Heart right ventricle (tissue), 16 donors: Measurements from ENCODE around the gene NDUFA8. TPM values are rescaled to one million over a fixed set of nuclear protein-coding genes. Genes with fewer than 3 reads are reported as not detected.

Experiments
- ATAC-seq, 8 donors: fragments of 200-7000 bp; cut with Tn5 transposase; one replicate each; pipeline ENCODE4 v1.9.1; 2020; ENCODE audit warnings: mild to moderate bottlenecking in 8 of 8, moderate library complexity in 8 of 8, moderate number of reproducible peaks in 1 of 8
- DNase-seq, 2 donors: peaks; one replicate each; pipeline ENCODE4 v3.0.0-alpha.2; 2020
- H3K27ac ChIP-seq, 10 donors: fragments of 200-600 bp; sonication (generic) in 2 of 10; one replicate each; pipeline versions ENCODE4 v1.5.0 to v1.8.0; 2020 to 2022; ENCODE audit warnings: mild to moderate bottlenecking in 3 of 10
- H3K27me3 ChIP-seq, 7 donors: fragments of 200-600 bp; one replicate each; pipeline ENCODE4 v1.8.0; 2021 to 2022; ENCODE audit warnings: mild to moderate bottlenecking in 2 of 7
- H3K36me3 ChIP-seq, 9 donors: fragments of 200-600 bp; sonication (generic) in 1 of 9; one replicate each; pipeline versions ENCODE4 v1.5.0 to v1.8.0; 2020 to 2022; ENCODE audit warnings: mild to moderate bottlenecking in 2 of 9
- H3K4me1 ChIP-seq, 9 donors: fragments of 200-600 bp; sonication (generic) in 1 of 9; one replicate each; pipeline versions ENCODE4 v1.5.0 to v1.8.0; 2020 to 2022; ENCODE audit warnings: mild to moderate bottlenecking in 4 of 9
- H3K4me3 ChIP-seq, 10 donors: fragments of 200-600 bp; sonication (generic) in 2 of 10; one replicate each; pipeline versions ENCODE4 v1.5.0 to v1.8.0; 2020 to 2022; ENCODE audit warnings: mild to moderate bottlenecking in 7 of 10, moderate library complexity in 2 of 10
- H3K9me3 ChIP-seq, 11 donors: fragments of 200-600 bp in 10 of 11; sonication (generic) in 2 of 11; one replicate each; pipeline versions ENCODE4 v1.5.0 to v1.8.0; 2013 to 2022; ENCODE audit warnings: mild to moderate bottlenecking in 2 of 11, control low read depth in 1 of 11, moderate library complexity in 1 of 11
- CTCF ChIP-seq, 9 donors: fragments of 200-600 bp; sonication (generic) in 2 of 9; IDR thresholded peaks; one replicate each; pipeline versions ENCODE4 v1.5.0 to v1.8.0; 2021 to 2022; ENCODE audit warnings: antibody characterized with exemption in 9 of 9, mild to moderate bottlenecking in 5 of 9, moderate library complexity in 1 of 9
- WGBS, 2 donors: extraction: QIAGEN DNeasy Blood & Tissue Kit; methylation state at CpG; one replicate each; pipeline ENCODE4 v1.1.7; 2013; ENCODE audit warnings: inconsistent platforms in 1 of 2; 5-methylcytosine and 5-hydroxymethylcytosine counted together
- intact Hi-C, 10 donors: fragments of 100-400 bp; cut with DNase I; formaldehyde crosslinking; loops; one replicate each; pipeline versions ENCODE4 v1.11.1 to v1.14.2; 2022
- polyA plus RNA-seq, 2 donors: library from polyadenylated mRNA; stranded (reverse); fragments of 200-250 nt; gene quantifications; one replicate each; pipeline ENCODE4 v1.2.3, GENCODE V29; 2013
- total RNA-seq, 10 donors: library from RNA; stranded (reverse); fragmentation: NEBNext Ultra II Directional in 3 of 10; extraction: Animal tissue kit (Norgen Biotek cat#: 25700) in 3 of 10; gene quantifications; one replicate each; pipeline versions ENCODE4 v1.2.1 to v1.2.4, GENCODE V29; 2021 to 2023
- donor health status: Arrhythmogenic right ventricular cardiomyopathy.
- donor health status: ischemic (EF 13 %, LVEDD 7.1; RV severe dilation, severe dysfunction).
- donor health status: healthy with polysubstance abuse.
- donor health status: DM: no; HTN: yes; CAD: no.
- donor health status: DM: no; HTN: no; CAD: no.
- donor health status: ischemic (EF 25% LVEDD 6.9; RV normal size, moderate dysfunction).
- donor health status: ischemic (EF 25% LVEDD 5.7; RV mildly dilated, moderate dysfunction).
- donor health status: healthy.
- donor health status: DM: yes; HTN: yes; CAD: no.
- donor health status: Ischemic cardiomyopathy.
- donor health status: ischemic (EF 35%, LVEDD 5.7; RV mildly dilated, moderate dysfunction).
- donor health status: nonischemic (EF 11% LVEDD 7.7; RV severe dilation, severe dysfunction).
- donor health status: DM: yes; HTN: yes; CAD: no.
- donor health status: PGD.
- donor health status: ischemic (EF 29% LVEDD 5.4; RV normal size, mild dysfunction).
- donor health status: nonischemic (EF 23%, LVEDD 6.1; RV moderate dilation, normal function).

The NDUFA8 gene
- total and polyA plus RNA-seq, 12 donors, result 222 to 739 (median 313) TPM

- Histone ChIP-seq H3K27ac (peak overlapping the region in 9 of 10 donors; percentile 5 to 73 (median 51)), H3K4me1 (peaks cover 21 to 77% (median 38%) of the 10 kb centered on the region in 9 donors), H3K9me3 (no peaks in the 10 kb centered on the region), H3K4me3 (no peak overlapping the region), H3K36me3 (no peaks in the 10 kb centered on the region), H3K27me3 (peaks cover 0 to 39% (median 3%) of the 10 kb centered on the region in 7 donors)
- intact Hi-C loops, result loop anchor here in 9 of 10 donors (1.0 to 10.0 kb wide), 7 partner anchors 15 to 687 kb away; partner anchors contain the start of genes MRRF (in 3 of the 9) and RBM18 (in 3 of the 9)
- WGBS, 2 donors, result 62 to 69% methylated on average over 24 of the region's 24 CpGs
- ATAC-seq (peak; percentile 30 to 77 (median 60)), DNase-seq (peak; percentile 49 to 69)
- no peak for TF ChIP-seq CTCF (IDR thresholded peaks at IDR 0.05)
Observed at GRCh38 chr9:122128007-122128968, 31.3 kb downstream of the NDUFA8 start.

- WGBS, 2 donors, result 79 to 81% methylated on average over 10 of the region's 10 CpGs
Observed at GRCh38 chr9:122127396-122127798, 32.2 kb downstream of the NDUFA8 start.

GRCh38 chr9:122126331-122127261 lies 33.0 kb downstream of the NDUFA8 start:
- TF ChIP-seq CTCF (IDR thresholded peaks at IDR 0.05), result no peak
- WGBS, 2 donors, result 26 to 32% methylated on average over 64 of the region's 64 CpGs
- Histone ChIP-seq H3K36me3 (no peaks in the 10 kb centered on the region), H3K27me3 (peaks cover 0 to 37% (median 3%) of the 10 kb centered on the region in 7 donors), H3K27ac (peak overlapping the region in 2 of 10 donors; percentile 10 to 22), H3K4me3 (peak overlapping the region in 9 of 10 donors; percentile 11 to 49 (median 36)), H3K4me1 (peaks cover 18 to 60% (median 34%) of the 10 kb centered on the region in 9 donors), H3K9me3 (no peaks in the 10 kb centered on the region)
- intact Hi-C loops, result loop anchor here in 9 of 10 donors (5.0 to 10.0 kb wide), 5 partner anchors 136 to 688 kb away; partner anchors contain the start of genes MRRF (in 3 of the 9) and RBM18 (in 3 of the 9)
- ATAC-seq (no peak), DNase-seq (no peak)

More at GRCh38 chr9:122127396-122127798, 32.2 kb downstream of the NDUFA8 start:
- no peaks in the 10 kb centered on the region for H3K9me3 ChIP-seq
- H3K36me3 ChIP-seq, result no peaks in the 10 kb centered on the region
- DNase-seq (no peak), ATAC-seq (no peak)
- no peak overlapping the region for H3K4me3 ChIP-seq
- peaks cover 0 to 39% (median 3%) of the 10 kb centered on the region in 7 donors for H3K27me3 ChIP-seq
- peaks cover 19 to 68% (median 38%) of the 10 kb centered on the region in 9 donors for H3K4me1 ChIP-seq
- intact Hi-C loops, result loop anchor here in 9 of 10 donors (5.0 to 10.0 kb wide), 5 partner anchors 135 to 687 kb away; partner anchors contain the start of genes MRRF (in 3 of the 9) and RBM18 (in 3 of the 9)
- no peak for TF ChIP-seq CTCF (IDR thresholded peaks at IDR 0.05)
- peak overlapping the region in 5 of 10 donors; percentile 33 to 67 (median 56) for H3K27ac ChIP-seq
